K562 (cell line): ENCODE results near the gene CD40LG. TPM values are rescaled to one million over a fixed set of nuclear protein-coding genes. Genes with fewer than 3 reads are reported as not detected.

Experiments used
- ATAC-seq: fragments of 200-7000 bp; cut with Tn5 transposase; 3 replicates; pipeline ENCODE4 v1.9.1; 2020; ENCODE audit warnings: moderate library complexity
- BruUV-seq: library from RNA; stranded (reverse); fragments of 400-500 nt; replicated peaks from 2 replicates; lab custom pipeline; 2021; lab: Mats Ljungman, UMichigan
- CTCF ChIA-PET: fragments of 300-600 bp; formaldehyde crosslinking; extraction: SDS; loops from one replicate; lab custom pipeline; 2021; ENCODE audit warnings: low intra/inter-chr PET ratio; lab: Yijun Ruan, JAX
- POLR2A ChIA-PET: fragments of 300-600, 350-650 bp; sonication (Branson Sonifier 250); formaldehyde crosslinking; extraction: SDS; loops from one replicate; lab custom pipeline; 2021; ENCODE audit warnings: antibody characterized with exemption, inconsistent platforms; lab: Yijun Ruan, JAX
- DNase-seq, 4 experiments: peaks; one replicate each; pipeline versions ENCODE4 v3.0.0 to v3.0.0-alpha.2; 2011 to 2018; ENCODE audit warnings: low spot score in 3 of 4, mixed read lengths in 3 of 4; ENCODE audit errors: extremely low read depth in 1 of 4
- FAIRE-seq: peaks from 2 replicates; lab custom pipeline; 2011; peaks lifted over from hg19 to GRCh38; lab: Jason Lieb, UNC
- H2AFZ ChIP-seq: 2 replicates; pipeline ENCODE4 v1.6.0; 2011; ENCODE audit warnings: low read depth, low read length, control low read depth, inconsistent platforms
- H3K27ac ChIP-seq: fragments of 200-600 bp; 3 replicates; pipeline ENCODE4 v1.8.0; 2011; ENCODE audit warnings: low read depth, mild to moderate bottlenecking, control low read depth, inconsistent platforms, low read length, moderate library complexity, mixed read lengths; ENCODE audit errors: extremely low read depth
- H3K27me3 ChIP-seq, 2 experiments: fragments of 300-600 bp in 1 of 2; 2 replicates in 1 of 2; 3 replicates in 1 of 2; pipeline versions ENCODE4 v1.6.0 to v1.8.0; 2011; ENCODE audit warnings: inconsistent platforms in 2 of 2, low read length in 2 of 2, mild to moderate bottlenecking in 1 of 2, mixed read lengths in 1 of 2, moderate library complexity in 1 of 2; ENCODE audit not compliant: control insufficient read depth in 2 of 2, insufficient read depth in 2 of 2
- H3K36me3 ChIP-seq: fragments of 300-600 bp; 3 replicates; pipeline ENCODE4 v1.8.0; 2011; ENCODE audit warnings: mild to moderate bottlenecking, low read length, inconsistent platforms; ENCODE audit not compliant: control insufficient read depth, insufficient read depth
- H3K4me1 ChIP-seq, 2 experiments: fragments of 200-600 bp in 1 of 2; replicated peaks in 1 of 2; 2 replicates in 1 of 2; 3 replicates in 1 of 2; pipeline versions ENCODE4 v1.5.1 to v1.8.0; 2011; ENCODE audit warnings: inconsistent platforms in 2 of 2, low read length in 2 of 2, mild to moderate bottlenecking in 1 of 2, mixed read lengths in 1 of 2, moderate library complexity in 1 of 2; ENCODE audit not compliant: control insufficient read depth in 2 of 2, insufficient read depth in 2 of 2
- H3K4me2 ChIP-seq: 2 replicates; pipeline ENCODE4 v1.6.1; 2011; ENCODE audit warnings: low read length, control low read depth, inconsistent platforms, mixed read lengths; ENCODE audit not compliant: insufficient read depth
- H3K4me3 ChIP-seq: fragments of 200-600 bp; sonication (generic), shearing (Covaris generic); 2 replicates; pipeline ENCODE4 v1.5.1; 2016; ENCODE audit warnings: control low read depth, inconsistent platforms
- H3K79me2 ChIP-seq: fragments of 200-600 bp; 3 replicates; pipeline ENCODE4 v1.8.0; 2011; ENCODE audit warnings: low read length, inconsistent platforms; ENCODE audit not compliant: control insufficient read depth, insufficient read depth
- H3K9ac ChIP-seq, 2 experiments: 2 replicates each; pipeline versions ENCODE4 v1.6.0 to v1.6.1; 2011; ENCODE audit warnings: low read depth in 2 of 2, low read length in 2 of 2, control low read depth in 1 of 2, inconsistent platforms in 1 of 2, mild to moderate bottlenecking in 1 of 2, mixed read lengths in 1 of 2; ENCODE audit not compliant: insufficient read depth in 1 of 2
- H3K9me1 ChIP-seq: one replicate; pipeline ENCODE4 v1.6.0; 2011; ENCODE audit warnings: inconsistent platforms, mild to moderate bottlenecking, low read length, moderate library complexity; ENCODE audit not compliant: control insufficient read depth, insufficient read depth
- H3K9me3 ChIP-seq: replicated peaks from 2 replicates; pipeline ENCODE4 v1.5.1; 2011; ENCODE audit warnings: low read depth, low read length, inconsistent platforms; ENCODE audit not compliant: control insufficient read depth, insufficient read depth
- H4K20me1 ChIP-seq: replicated peaks from 2 replicates; pipeline ENCODE4 v1.6.1; 2011; ENCODE audit warnings: low read length, inconsistent platforms, mixed read lengths; ENCODE audit not compliant: control insufficient read depth, insufficient read depth
- CBFA2T2 ChIP-seq: fragments of 450-650 bp; conservative IDR thresholded peaks from 2 replicates; pipeline ENCODE4 v1.6.1; 2017; ENCODE audit warnings: mild to moderate bottlenecking
- CBFA2T3 ChIP-seq: fragments of 450-650 bp; IDR thresholded peaks from 2 replicates; pipeline ENCODE4 v1.6.1; 2017
- CBX2 ChIP-seq: fragments of 200-600 bp; sonication (generic); IDR thresholded peaks from one replicate; pipeline ENCODE4 v1.6.1; 2012; ENCODE audit warnings: mild to moderate bottlenecking, low read length, inconsistent platforms; ENCODE audit not compliant: insufficient read depth, poor library complexity, severe bottlenecking
- ELK1 ChIP-seq: sonication (generic); formaldehyde crosslinking; IDR thresholded peaks from 2 replicates; pipeline ENCODE4 v1.8.1; 2022; ENCODE audit warnings: missing genetic modification reagents
- FUS ChIP-seq: fragments of 200-400 bp; formaldehyde crosslinking; optimal IDR thresholded peaks from 2 replicates; pipeline ENCODE3; 2017; ENCODE audit warnings: low read depth, low read length
- LEF1 ChIP-seq: fragments of 450-650 bp; IDR thresholded peaks from 2 replicates; pipeline ENCODE4 v1.6.1; 2016; ENCODE audit warnings: mild to moderate bottlenecking
- MEIS2 ChIP-seq: fragments of 450-650 bp; IDR thresholded peaks from 2 replicates; pipeline ENCODE4 v1.6.1; 2014; ENCODE audit warnings: mild to moderate bottlenecking; ENCODE audit not compliant: partially characterized antibody
- STAT5A ChIP-seq: IDR thresholded peaks from 2 replicates; pipeline ENCODE4 v1.6.1; 2012; ENCODE audit warnings: low read length, inconsistent platforms, borderline replicate concordance
- THRAP3 ChIP-seq: fragments of 450-650 bp; IDR thresholded peaks from 2 replicates; pipeline ENCODE4 v1.6.1; 2016; ENCODE audit warnings: mild to moderate bottlenecking, inconsistent platforms, borderline replicate concordance
- ZBTB26 ChIP-seq: fragments of 450-650 bp; formaldehyde crosslinking; IDR thresholded peaks from 2 replicates; pipeline ENCODE4 v1.4.0; 2022; ENCODE audit warnings: missing genetic modification characterization
- ZNF263 ChIP-seq: sonication (generic); formaldehyde crosslinking; IDR thresholded peaks from 2 replicates; pipeline ENCODE4 v1.8.0; 2022; ENCODE audit warnings: mild to moderate bottlenecking, missing genetic modification reagents, borderline replicate concordance
- ZNF282 ChIP-seq: sonication (generic); formaldehyde crosslinking; IDR thresholded peaks from 2 replicates; pipeline ENCODE4 v1.8.1; 2023; ENCODE audit warnings: missing genetic modification reagents
- ZNF3 ChIP-seq: fragments of 250-450 bp; sonication (Bioruptor Pico); IDR thresholded peaks from 2 replicates; pipeline ENCODE4 v1.5.0; 2021; ENCODE audit warnings: mild to moderate bottlenecking, moderate library complexity
- ZNF583 ChIP-seq: fragments of 250-450 bp; sonication (Bioruptor Pico); IDR thresholded peaks from 2 replicates; pipeline ENCODE4 v1.4.0; 2020
- WGBS: fragments of 100-300 bp; shearing (Covaris generic); methylation state at CpG from one replicate; pipeline ENCODE4 v1.1.6; 2016; ENCODE audit warnings: low coverage, mixed read lengths; ENCODE audit not compliant: insufficient coverage; ENCODE audit errors: missing lambda C conversion rate; 5-methylcytosine and 5-hydroxymethylcytosine counted together
- in situ Hi-C: fragments of 300-500 bp; cut with MboI; formaldehyde crosslinking; loops from 4 replicates; pipeline ENCODE4 v1.15.0; 2018; ENCODE audit warnings: inconsistent platforms, mixed read lengths
- intact Hi-C: fragments of 100-400 bp; cut with micrococcal nuclease; formaldehyde crosslinking; loops from 2 replicates; pipeline ENCODE4 v1.14.2; 2022
- polyA plus RNA-seq, 8 experiments: library from polyadenylated mRNA; depleted of rRNA in 4 of 8; stranded (reverse) in 5 of 8; unstranded in 3 of 8; fragments of >200 nt; fragmentation: Nextera tagmentation in 2 of 8; fragmentation: Illumina TruSeq in 1 of 8; extraction: Ambion mirVana in 2 of 8; extraction: Trizol in 1 of 8; gene quantifications; 2 replicates each; pipeline versions ENCODE4 v1.2.1 to v1.2.3, GENCODE V29; 2011 to 2014; ENCODE audit warnings: inconsistent platforms in 1 of 8, missing spikeins in 1 of 8
- total RNA-seq, 7 experiments: library from RNA; depleted of rRNA in 6 of 7; stranded (reverse); fragments of >200 nt in 6 of 7; fragmentation: Illumina TruSeq in 2 of 7; extraction: Trizol in 2 of 7; gene quantifications; 2 replicates each; pipeline versions ENCODE4 v1.2.1 to v1.2.3, GENCODE V29; 2011 to 2021; ENCODE audit warnings: low replicate concordance in 1 of 7
- TF ChIP-seq, protein P1 (sequence below): fragments of 450-650 bp; IDR thresholded peaks from 2 replicates; pipeline ENCODE4 v1.7.0; 2016; ENCODE audit warnings: borderline replicate concordance
- TF ChIP-seq, protein P2 (sequence below): IDR thresholded peaks from 2 replicates; pipeline ENCODE4 v1.6.1; 2016; ENCODE audit warnings: missing genetic modification characterization, missing compliant biosample characterization
- TF ChIP-seq, protein P3 (sequence below): fragments of 250-450 bp; sonication (Bioruptor Pico); IDR thresholded peaks from 2 replicates; pipeline ENCODE4 v1.8.0; 2021; ENCODE audit warnings: moderate library complexity, mild to moderate bottlenecking, inconsistent platforms

The CD40LG gene
- total and polyA plus RNA-seq, 9 of the 15 experiments (the other 6 are each of a cell fraction or from before 2014, with no cell fraction given): 0.11 TPM; not detected in 8

DNA sequence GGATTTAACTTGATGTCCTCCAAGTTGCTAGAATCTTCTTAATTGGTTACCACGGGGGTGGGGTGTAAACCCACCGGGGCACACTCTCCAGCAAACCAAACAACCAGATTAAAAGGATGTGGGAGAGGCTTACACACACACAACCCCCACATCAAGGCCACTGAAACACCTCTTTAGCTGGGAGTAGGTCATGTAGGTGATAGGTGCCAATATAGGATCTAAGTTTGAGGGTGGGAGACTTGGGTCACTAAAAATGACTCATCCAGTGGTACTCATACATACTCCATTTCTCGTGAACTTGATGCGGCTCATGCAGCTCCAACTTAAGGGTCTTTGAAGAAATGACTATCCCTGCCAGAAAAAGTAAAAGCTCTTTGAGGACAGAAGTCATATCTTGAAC lies 20.5 kb upstream of the CD40LG start:
- FAIRE-seq: no peak
- CTCF ChIA-PET: no interaction called here
- BruUV-seq: no TSS peak
- TF ChIP-seq ZNF282 (CRISPR knock-in tag) (no peak), THRAP3 (no peak), ZNF583 (CRISPR knock-in tag) (no peak), FUS (no peak), MEIS2 (no peak), LEF1 (no peak), ZNF3 (CRISPR knock-in tag) (no peak), ELK1 (CRISPR knock-in tag) (no peak), ZNF263 (no peak), CBFA2T3 (no peak), CBX2 (no peak), ZBTB26 (CRISPR knock-in tag) (no peak), STAT5A (no peak), CBFA2T2 (no peak)
- TF ChIP-seq, protein P1, sequence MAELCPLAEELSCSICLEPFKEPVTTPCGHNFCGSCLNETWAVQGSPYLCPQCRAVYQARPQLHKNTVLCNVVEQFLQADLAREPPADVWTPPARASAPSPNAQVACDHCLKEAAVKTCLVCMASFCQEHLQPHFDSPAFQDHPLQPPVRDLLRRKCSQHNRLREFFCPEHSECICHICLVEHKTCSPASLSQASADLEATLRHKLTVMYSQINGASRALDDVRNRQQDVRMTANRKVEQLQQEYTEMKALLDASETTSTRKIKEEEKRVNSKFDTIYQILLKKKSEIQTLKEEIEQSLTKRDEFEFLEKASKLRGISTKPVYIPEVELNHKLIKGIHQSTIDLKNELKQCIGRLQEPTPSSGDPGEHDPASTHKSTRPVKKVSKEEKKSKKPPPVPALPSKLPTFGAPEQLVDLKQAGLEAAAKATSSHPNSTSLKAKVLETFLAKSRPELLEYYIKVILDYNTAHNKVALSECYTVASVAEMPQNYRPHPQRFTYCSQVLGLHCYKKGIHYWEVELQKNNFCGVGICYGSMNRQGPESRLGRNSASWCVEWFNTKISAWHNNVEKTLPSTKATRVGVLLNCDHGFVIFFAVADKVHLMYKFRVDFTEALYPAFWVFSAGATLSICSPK: no peak
- TF ChIP-seq, protein P2, sequence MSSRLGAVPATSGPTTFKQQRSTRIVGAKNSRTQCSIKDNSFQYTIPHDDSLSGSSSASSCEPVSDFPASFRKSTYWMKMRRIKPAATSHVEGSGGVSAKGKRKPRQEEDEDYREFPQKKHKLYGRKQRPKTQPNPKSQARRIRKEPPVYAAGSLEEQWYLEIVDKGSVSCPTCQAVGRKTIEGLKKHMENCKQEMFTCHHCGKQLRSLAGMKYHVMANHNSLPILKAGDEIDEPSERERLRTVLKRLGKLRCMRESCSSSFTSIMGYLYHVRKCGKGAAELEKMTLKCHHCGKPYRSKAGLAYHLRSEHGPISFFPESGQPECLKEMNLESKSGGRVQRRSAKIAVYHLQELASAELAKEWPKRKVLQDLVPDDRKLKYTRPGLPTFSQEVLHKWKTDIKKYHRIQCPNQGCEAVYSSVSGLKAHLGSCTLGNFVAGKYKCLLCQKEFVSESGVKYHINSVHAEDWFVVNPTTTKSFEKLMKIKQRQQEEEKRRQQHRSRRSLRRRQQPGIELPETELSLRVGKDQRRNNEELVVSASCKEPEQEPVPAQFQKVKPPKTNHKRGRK (tag): no peak
- TF ChIP-seq, protein P3, sequence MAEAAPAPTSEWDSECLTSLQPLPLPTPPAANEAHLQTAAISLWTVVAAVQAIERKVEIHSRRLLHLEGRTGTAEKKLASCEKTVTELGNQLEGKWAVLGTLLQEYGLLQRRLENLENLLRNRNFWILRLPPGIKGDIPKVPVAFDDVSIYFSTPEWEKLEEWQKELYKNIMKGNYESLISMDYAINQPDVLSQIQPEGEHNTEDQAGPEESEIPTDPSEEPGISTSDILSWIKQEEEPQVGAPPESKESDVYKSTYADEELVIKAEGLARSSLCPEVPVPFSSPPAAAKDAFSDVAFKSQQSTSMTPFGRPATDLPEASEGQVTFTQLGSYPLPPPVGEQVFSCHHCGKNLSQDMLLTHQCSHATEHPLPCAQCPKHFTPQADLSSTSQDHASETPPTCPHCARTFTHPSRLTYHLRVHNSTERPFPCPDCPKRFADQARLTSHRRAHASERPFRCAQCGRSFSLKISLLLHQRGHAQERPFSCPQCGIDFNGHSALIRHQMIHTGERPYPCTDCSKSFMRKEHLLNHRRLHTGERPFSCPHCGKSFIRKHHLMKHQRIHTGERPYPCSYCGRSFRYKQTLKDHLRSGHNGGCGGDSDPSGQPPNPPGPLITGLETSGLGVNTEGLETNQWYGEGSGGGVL (CRISPR knock-in tag): no peak

More for the DNA sequence above, 20.5 kb upstream of the CD40LG start:
- no peak for ATAC-seq
- H3K27ac ChIP-seq: no peak overlapping the region
- H3K9me1 ChIP-seq: no peaks in the 10 kb centered on the region
- H3K36me3 ChIP-seq: no peaks in the 10 kb centered on the region
- no peaks in the 10 kb centered on the region; a peak in 1 of 5 replicates for H3K27me3 ChIP-seq
- in situ Hi-C loops (no loop called here), intact Hi-C loops (no loop called here)
- H2AFZ ChIP-seq: no peak overlapping the region
- no peaks in the 10 kb centered on the region for H3K9me3 ChIP-seq
- WGBS: 0% methylated on average over 4 of the region's 4 CpGs
- H3K9ac ChIP-seq: no peak overlapping the region
- H3K79me2 ChIP-seq: no peaks in the 10 kb centered on the region
- POLR2A ChIA-PET: no interaction called here
- H3K4me3 ChIP-seq: no peak overlapping the region
- no peak overlapping the region for H3K4me2 ChIP-seq
- no peaks in the 10 kb centered on the region for H3K4me1 ChIP-seq
- DNase-seq: no peak
- H4K20me1 ChIP-seq: no peaks in the 10 kb centered on the region
